ENCODE results near the gene MAB21L4.

DNA sequence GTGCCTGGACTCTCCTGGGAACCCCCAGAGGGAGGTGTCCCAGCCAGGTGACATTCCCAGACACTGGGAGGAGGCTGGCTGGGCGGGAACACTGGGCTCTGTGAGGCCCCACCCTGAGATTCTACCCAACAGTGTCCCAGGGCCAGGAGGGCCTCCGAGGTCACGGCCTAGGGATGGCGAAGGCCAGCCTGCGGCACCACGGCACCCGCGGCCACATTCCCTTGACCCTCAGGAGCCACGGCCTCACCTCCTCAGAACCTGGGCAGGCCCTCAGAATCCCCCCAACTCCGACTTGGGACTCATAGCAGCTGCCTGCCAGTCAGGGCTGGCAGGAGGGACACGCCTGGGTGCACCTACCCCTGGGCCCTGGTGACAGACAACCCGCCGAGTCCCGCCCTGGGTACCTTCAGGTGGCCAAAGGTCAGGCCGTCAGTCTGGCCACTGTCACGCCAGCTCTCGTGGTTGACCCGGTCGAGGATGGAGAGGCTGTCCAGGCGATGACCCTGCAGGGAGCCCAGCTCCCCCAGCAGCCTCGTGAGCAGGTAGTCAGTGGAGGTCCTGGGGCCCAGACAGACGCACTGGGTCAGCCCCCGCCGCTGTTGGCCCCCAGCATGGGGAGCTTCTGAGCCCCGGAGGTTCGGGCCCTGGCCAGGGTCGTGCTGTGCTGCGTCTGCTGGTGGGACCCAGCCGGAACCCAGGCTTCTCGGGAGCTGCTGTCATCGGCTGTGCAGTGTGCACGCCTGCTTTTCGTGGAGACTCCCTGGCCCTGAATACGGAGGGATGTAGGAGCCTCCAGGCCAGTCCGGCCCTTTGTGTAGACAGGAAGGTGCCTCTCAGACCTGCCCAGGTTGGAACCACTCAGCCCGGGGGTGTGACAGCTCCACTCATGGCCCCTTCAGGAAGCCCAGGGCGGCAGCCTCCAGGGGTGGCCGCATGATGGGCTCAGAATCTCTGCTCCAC lies 6.1 kb downstream of the MAB21L4 start:
- TF ChIP-seq, protein P1, sequence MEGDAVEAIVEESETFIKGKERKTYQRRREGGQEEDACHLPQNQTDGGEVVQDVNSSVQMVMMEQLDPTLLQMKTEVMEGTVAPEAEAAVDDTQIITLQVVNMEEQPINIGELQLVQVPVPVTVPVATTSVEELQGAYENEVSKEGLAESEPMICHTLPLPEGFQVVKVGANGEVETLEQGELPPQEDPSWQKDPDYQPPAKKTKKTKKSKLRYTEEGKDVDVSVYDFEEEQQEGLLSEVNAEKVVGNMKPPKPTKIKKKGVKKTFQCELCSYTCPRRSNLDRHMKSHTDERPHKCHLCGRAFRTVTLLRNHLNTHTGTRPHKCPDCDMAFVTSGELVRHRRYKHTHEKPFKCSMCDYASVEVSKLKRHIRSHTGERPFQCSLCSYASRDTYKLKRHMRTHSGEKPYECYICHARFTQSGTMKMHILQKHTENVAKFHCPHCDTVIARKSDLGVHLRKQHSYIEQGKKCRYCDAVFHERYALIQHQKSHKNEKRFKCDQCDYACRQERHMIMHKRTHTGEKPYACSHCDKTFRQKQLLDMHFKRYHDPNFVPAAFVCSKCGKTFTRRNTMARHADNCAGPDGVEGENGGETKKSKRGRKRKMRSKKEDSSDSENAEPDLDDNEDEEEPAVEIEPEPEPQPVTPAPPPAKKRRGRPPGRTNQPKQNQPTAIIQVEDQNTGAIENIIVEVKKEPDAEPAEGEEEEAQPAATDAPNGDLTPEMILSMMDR (IDR thresholded peaks at IDR 0.05 in 2 of 3, conservative IDR thresholded peaks at IDR 0.05 in 1 of 3; ENCODE audit: borderline replicate concordance in 1 of 3, insufficient read depth in 1 of 3, low read depth in 2 of 3, low read length in 2 of 3), result no peak
- TF ChIP-seq CEBPB (IDR thresholded peaks at IDR 0.05; ENCODE audit: low read depth), result no peak
- TF ChIP-seq EGR1 (IDR thresholded peaks at IDR 0.05; ENCODE audit: low read depth), result no peak
- TF ChIP-seq, protein P2, sequence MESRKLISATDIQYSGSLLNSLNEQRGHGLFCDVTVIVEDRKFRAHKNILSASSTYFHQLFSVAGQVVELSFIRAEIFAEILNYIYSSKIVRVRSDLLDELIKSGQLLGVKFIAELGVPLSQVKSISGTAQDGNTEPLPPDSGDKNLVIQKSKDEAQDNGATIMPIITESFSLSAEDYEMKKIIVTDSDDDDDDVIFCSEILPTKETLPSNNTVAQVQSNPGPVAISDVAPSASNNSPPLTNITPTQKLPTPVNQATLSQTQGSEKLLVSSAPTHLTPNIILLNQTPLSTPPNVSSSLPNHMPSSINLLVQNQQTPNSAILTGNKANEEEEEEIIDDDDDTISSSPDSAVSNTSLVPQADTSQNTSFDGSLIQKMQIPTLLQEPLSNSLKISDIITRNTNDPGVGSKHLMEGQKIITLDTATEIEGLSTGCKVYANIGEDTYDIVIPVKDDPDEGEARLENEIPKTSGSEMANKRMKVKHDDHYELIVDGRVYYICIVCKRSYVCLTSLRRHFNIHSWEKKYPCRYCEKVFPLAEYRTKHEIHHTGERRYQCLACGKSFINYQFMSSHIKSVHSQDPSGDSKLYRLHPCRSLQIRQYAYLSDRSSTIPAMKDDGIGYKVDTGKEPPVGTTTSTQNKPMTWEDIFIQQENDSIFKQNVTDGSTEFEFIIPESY (IDR thresholded peaks at IDR 0.05; ENCODE audit: extremely low read depth, insufficient replicate concordance, low read length), result no peak
- no peak for TF ChIP-seq POLR2AphosphoS5 (IDR thresholded peaks at IDR 0.05; ENCODE audit: low read depth, low read length)
- TF ChIP-seq POLR2A (IDR thresholded peaks at IDR 0.05; ENCODE audit: borderline replicate concordance, extremely low read depth, insufficient read depth, insufficient read length), result no peak
- TF ChIP-seq EZH2phosphoT487 (IDR thresholded peaks at IDR 0.05; ENCODE audit: borderline replicate concordance), result no peak
- TF ChIP-seq CBX3 (IDR thresholded peaks at IDR 0.05; ENCODE audit: low read depth), result no peak
- TF ChIP-seq RAD21 (IDR thresholded peaks at IDR 0.05; ENCODE audit: low read depth), result no peak
- TF ChIP-seq, protein P3, sequence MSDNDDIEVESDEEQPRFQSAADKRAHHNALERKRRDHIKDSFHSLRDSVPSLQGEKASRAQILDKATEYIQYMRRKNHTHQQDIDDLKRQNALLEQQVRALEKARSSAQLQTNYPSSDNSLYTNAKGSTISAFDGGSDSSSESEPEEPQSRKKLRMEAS (IDR thresholded peaks at IDR 0.05), result no peak
